IPS-20b (cell line): ENCODE results near the gene CFTR.

Experiments used
- H3K27ac ChIP-seq: one replicate; pipeline ENCODE4 v1.5.1; 2013; ENCODE audit warnings: low read length
- H3K27me3 ChIP-seq: 2 replicates; pipeline ENCODE4 v1.6.1; 2013; ENCODE audit warnings: mild to moderate bottlenecking, low read length, inconsistent platforms; ENCODE audit not compliant: insufficient read depth
- H3K36me3 ChIP-seq: 2 replicates; pipeline ENCODE4 v1.6.1; 2013; ENCODE audit warnings: low read depth, mild to moderate bottlenecking, inconsistent platforms, low read length, moderate library complexity; ENCODE audit not compliant: insufficient read depth
- H3K4me1 ChIP-seq: 2 replicates; pipeline ENCODE4 v1.6.1; 2013; ENCODE audit warnings: mild to moderate bottlenecking, control low read depth, inconsistent platforms, low read length, moderate library complexity; ENCODE audit not compliant: insufficient read depth
- H3K4me3 ChIP-seq: 2 replicates; pipeline ENCODE4 v1.5.1; 2013; ENCODE audit warnings: mild to moderate bottlenecking, low read length, inconsistent platforms
- H3K9ac ChIP-seq: 2 replicates; pipeline ENCODE4 v1.6.1; 2013; ENCODE audit warnings: low read depth, mild to moderate bottlenecking, inconsistent platforms, low read length, moderate library complexity
- H3K9me3 ChIP-seq: 2 replicates; pipeline ENCODE4 v1.6.1; 2013; ENCODE audit warnings: mild to moderate bottlenecking, low read depth, low read length, inconsistent platforms; ENCODE audit not compliant: insufficient read depth

The CFTR gene

DNA sequence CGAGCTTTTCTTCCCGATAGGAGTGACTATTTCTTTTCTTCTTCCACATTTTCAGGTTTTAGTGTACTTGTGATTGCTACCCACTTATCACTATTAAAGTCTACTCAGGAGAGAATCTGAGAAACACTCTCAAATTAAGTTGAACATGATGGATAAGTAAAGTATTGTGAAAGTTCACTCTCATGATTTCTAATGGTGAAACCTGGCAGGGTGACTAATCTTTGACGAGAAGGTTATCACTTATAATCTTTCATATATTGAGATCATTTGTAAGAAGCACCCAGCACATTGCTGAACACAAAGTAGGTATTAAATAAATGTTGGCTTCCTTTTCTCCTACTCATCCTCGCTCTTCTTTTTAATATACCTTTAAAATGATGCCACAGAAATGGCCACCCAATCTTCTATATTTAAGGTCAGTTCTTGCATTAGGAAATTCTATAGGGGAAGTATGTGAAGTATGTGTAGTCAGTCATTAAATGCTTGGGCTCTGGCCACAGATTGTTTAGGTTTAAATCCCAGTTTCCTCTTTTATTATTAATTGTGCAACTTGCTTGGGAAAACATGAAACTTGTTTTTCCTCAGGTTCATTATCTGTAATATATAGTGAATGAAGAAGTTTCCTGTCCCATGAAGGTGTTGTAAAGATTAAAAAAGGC lies 3.1 kb upstream of the CFTR start:
- H3K9ac ChIP-seq: no peak overlapping the region
- H3K36me3 ChIP-seq: no peaks in the 10 kb centered on the region
- H3K27ac ChIP-seq: no peak overlapping the region
- H3K9me3 ChIP-seq: no peaks in the 10 kb centered on the region
- H3K4me1 ChIP-seq: peaks cover 5% of the 10 kb centered on the region; the same call in 1 of the 2 replicates
- H3K27me3 ChIP-seq: peaks cover 40% of the 10 kb centered on the region
- H3K4me3 ChIP-seq: no peak overlapping the region

DNA sequence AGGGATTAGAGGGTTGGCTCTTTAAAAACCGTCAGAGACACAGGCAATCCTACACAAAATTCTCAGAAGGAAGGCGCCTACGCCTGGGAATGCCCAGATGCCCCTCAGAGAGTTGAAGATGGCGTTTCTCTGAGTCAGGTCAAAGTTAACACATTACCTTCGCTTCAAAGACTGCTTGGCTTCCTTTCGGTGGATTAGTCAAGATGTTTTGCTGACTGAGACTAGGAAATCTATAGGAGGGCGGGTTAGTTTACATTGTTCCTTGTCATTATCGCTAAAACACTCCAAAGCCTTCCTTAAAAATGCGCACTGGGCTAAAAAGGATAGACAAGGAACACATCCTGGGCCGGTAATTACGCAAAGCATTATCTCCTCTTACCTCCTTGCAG lies 995 bp upstream of the CFTR start:
- no peak overlapping the region for H3K27ac ChIP-seq
- H3K9me3 ChIP-seq: no peaks in the 10 kb centered on the region
- peak overlapping the region; percentile 87 for H3K4me3 ChIP-seq
- peaks cover 40% of the 10 kb centered on the region for H3K27me3 ChIP-seq
- peaks cover 5% of the 10 kb centered on the region; the same call in 1 of the 2 replicates for H3K4me1 ChIP-seq
- H3K36me3 ChIP-seq: no peaks in the 10 kb centered on the region
- H3K9ac ChIP-seq: peak overlapping the region; percentile 64; the same call in 1 of the 2 replicates

DNA sequence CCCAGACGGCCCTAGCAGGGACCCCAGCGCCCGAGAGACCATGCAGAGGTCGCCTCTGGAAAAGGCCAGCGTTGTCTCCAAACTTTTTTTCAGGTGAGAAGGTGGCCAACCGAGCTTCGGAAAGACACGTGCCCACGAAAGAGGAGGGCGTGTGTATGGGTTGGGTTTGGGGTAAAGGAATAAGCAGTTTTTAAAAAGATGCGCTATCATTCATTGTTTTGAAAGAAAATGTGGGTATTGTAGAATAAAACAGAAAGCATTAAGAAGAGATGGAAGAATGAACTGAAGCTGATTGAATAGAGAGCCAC lies 184 bp downstream of the CFTR start:
- Histone ChIP-seq H3K9ac (peak overlapping the region; percentile 64; the same call in 1 of the 2 replicates), H3K4me1 (peaks cover 8% of the 10 kb centered on the region), H3K36me3 (no peaks in the 10 kb centered on the region), H3K4me3 (peak overlapping the region; percentile 87), H3K27me3 (peaks cover 40% of the 10 kb centered on the region), H3K27ac (no peak overlapping the region), H3K9me3 (no peaks in the 10 kb centered on the region)

DNA sequence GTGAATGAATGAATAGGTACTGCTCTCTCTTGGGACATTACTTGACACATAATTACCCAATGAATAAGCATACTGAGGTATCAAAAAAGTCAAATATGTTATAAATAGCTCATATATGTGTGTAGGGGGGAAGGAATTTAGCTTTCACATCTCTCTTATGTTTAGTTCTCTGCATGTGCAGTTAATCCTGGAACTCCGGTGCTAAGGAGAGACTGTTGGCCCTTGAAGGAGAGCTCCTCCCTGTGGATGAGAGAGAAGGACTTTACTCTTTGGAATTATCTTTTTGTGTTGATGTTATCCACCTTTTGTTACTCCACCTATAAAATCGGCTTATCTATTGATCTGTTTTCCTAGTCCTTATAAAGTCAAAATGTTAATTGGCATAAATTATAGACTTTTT lies 1.2 kb downstream of the CFTR start:
- Histone ChIP-seq H3K4me1 (peaks cover 15% of the 10 kb centered on the region), H3K27me3 (peaks cover 40% of the 10 kb centered on the region), H3K4me3 (peak overlapping the region; percentile 87), H3K27ac (no peak overlapping the region), H3K36me3 (no peaks in the 10 kb centered on the region), H3K9me3 (no peaks in the 10 kb centered on the region), H3K9ac (no peak overlapping the region)

DNA sequence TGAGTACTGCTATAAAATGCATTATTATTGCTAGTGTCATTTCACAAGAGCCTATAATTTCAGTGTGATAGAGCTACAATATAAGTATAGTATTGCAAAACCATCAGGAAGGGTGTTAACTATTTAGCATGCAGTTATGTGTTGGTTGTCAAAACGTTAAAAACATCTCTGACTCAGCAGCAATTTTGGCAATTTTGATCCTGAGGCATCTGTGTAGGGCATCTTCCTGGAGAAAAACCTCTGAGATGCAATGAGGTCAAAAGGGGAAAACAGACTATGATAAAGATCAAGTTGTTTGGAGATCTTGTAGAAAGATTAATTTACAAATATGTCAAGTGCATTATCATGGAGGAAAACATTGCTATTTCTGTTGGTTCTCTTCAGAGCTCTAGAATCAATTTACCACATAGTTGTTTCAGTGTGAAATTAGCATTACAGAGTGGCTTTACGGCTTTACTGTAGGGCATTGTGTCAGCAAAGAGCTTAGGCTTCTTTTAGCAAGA lies 5.3 kb downstream of the CFTR start:
- no peak overlapping the region for H3K4me3 ChIP-seq
- no peak overlapping the region for H3K9ac ChIP-seq
- no peak overlapping the region for H3K27ac ChIP-seq
- peaks cover 12% of the 10 kb centered on the region for H3K27me3 ChIP-seq
- no peaks in the 10 kb centered on the region for H3K9me3 ChIP-seq
- H3K4me1 ChIP-seq: peaks cover 11% of the 10 kb centered on the region
- no peaks in the 10 kb centered on the region for H3K36me3 ChIP-seq

GRCh38 chr7:117489016-117489415 lies 9.2 kb downstream of the CFTR start:
- Histone ChIP-seq H3K36me3 (no peaks in the 10 kb centered on the region), H3K9ac (no peak overlapping the region), H3K27me3 (no peaks in the 10 kb centered on the region), H3K27ac (no peak overlapping the region), H3K4me1 (peaks cover 11% of the 10 kb centered on the region), H3K9me3 (no peaks in the 10 kb centered on the region), H3K4me3 (no peak overlapping the region)

DNA sequence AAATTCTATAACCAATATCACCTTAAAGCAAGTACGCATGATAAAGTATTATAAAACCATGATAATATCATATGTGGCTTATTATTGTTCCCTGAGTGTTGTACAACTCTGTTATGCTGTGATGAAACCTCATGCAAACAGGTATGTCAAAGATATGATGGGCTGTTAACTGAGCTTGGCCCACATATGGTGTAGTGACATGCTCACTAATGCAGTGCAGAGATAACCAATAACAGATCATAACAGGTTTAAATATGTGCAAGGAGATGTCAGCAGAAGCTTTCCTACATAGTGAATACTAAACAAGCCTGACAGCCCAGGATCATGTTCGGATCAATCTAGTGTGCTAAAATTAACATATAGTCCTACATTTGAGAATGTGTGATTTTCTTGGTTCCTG lies 9.6 kb downstream of the CFTR start:
- H3K36me3 ChIP-seq: no peaks in the 10 kb centered on the region
- no peaks in the 10 kb centered on the region for H3K27me3 ChIP-seq
- peaks cover 11% of the 10 kb centered on the region for H3K4me1 ChIP-seq
- no peak overlapping the region for H3K9ac ChIP-seq
- H3K9me3 ChIP-seq: no peaks in the 10 kb centered on the region
- H3K27ac ChIP-seq: no peak overlapping the region
- no peak overlapping the region for H3K4me3 ChIP-seq

DNA sequence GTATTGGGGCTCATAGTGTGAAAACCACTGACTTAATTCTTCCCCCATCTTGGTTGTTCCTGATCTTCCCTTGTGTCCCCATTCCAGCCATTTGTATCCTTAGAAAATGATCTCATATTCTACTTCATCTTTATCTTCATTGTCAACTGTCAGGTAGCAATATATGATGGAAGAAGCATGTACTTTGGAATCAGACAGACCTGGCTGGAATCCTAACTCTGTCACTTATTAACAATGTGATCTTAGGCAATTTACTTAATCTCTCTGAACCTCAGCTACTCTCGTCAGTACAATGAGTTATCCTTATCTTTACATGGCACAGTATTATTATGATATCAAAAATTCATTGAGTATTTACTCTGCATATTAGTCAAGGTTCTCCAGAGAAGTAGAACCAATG lies 10.1 kb downstream of the CFTR start:
- no peak overlapping the region for H3K9ac ChIP-seq

GRCh38 chr7:117492649-117493048 lies 12.8 kb downstream of the CFTR start:
- H3K9ac ChIP-seq: no peak overlapping the region
- no peak overlapping the region for H3K4me3 ChIP-seq
- no peak overlapping the region for H3K27ac ChIP-seq
- H3K36me3 ChIP-seq: no peaks in the 10 kb centered on the region
- no peaks in the 10 kb centered on the region for H3K9me3 ChIP-seq
- H3K4me1 ChIP-seq: no peaks in the 10 kb centered on the region
- H3K27me3 ChIP-seq: no peaks in the 10 kb centered on the region

More for the DNA sequence above, 10.1 kb downstream of the CFTR start:
- Histone ChIP-seq H3K27me3 (no peaks in the 10 kb centered on the region), H3K27ac (no peak overlapping the region), H3K4me1 (peaks cover 9% of the 10 kb centered on the region), H3K36me3 (no peaks in the 10 kb centered on the region), H3K9me3 (no peaks in the 10 kb centered on the region), H3K4me3 (no peak overlapping the region)

- Histone ChIP-seq H3K9me3 (no peaks in the 10 kb centered on the region), H3K27ac (no peak overlapping the region), H3K27me3 (no peaks in the 10 kb centered on the region), H3K4me3 (no peak overlapping the region), H3K4me1 (no peaks in the 10 kb centered on the region), H3K9ac (no peak overlapping the region), H3K36me3 (no peaks in the 10 kb centered on the region)
Observed at GRCh38 chr7:117493460-117493859, 13.6 kb downstream of the CFTR start.

DNA sequence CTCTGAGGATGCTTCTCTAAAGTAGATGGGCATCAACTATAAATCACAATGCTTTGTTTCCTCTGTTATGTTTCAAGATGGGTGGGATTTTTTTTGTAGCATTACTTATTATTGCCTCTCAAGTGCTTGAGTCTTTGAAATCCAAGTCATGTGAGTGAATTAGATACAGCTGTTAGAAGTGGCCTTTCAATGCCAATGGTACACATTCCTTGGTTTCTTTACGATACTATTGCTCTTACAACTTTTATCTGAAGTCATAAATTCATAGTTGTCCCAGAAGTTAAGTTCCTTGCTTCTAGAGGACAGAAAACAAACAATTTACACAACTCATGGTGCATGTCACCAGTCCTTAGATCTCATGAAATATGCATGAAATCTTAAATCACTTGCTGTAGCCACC lies 15.5 kb downstream of the CFTR start:
- H3K27ac ChIP-seq: no peak overlapping the region
- no peaks in the 10 kb centered on the region for H3K9me3 ChIP-seq
- H3K27me3 ChIP-seq: no peaks in the 10 kb centered on the region
- H3K36me3 ChIP-seq: no peaks in the 10 kb centered on the region
- H3K4me3 ChIP-seq: no peak overlapping the region
- no peaks in the 10 kb centered on the region for H3K4me1 ChIP-seq
- no peak overlapping the region for H3K9ac ChIP-seq

- H3K4me1 ChIP-seq: 0 out of 2 replicates have a peak, but pooled peaks cover 3% of the 10 kb centered on the region
Observed at GRCh38 chr7:117502331-117502730, 22.5 kb downstream of the CFTR start.

More at GRCh38 chr7:117502331-117502730, 22.5 kb downstream of the CFTR start:
- H3K27me3 ChIP-seq: no peaks in the 10 kb centered on the region
- H3K27ac ChIP-seq: no peak overlapping the region
- no peak overlapping the region for H3K9ac ChIP-seq
- no peaks in the 10 kb centered on the region for H3K9me3 ChIP-seq
- no peak overlapping the region for H3K4me3 ChIP-seq
- no peaks in the 10 kb centered on the region for H3K36me3 ChIP-seq
